HG02885 (cell line): Measurements from ENCODE around the gene RNF169.

Experiments used
- ATAC-seq: cut with Tn5 transposase; IDR thresholded peaks from one replicate; pipeline ENCODE4 v1.9.1; 2021; ENCODE audit warnings: mild to moderate bottlenecking; ENCODE audit not compliant: unreplicated experiment, poor library complexity

The RNF169 gene, protein sequence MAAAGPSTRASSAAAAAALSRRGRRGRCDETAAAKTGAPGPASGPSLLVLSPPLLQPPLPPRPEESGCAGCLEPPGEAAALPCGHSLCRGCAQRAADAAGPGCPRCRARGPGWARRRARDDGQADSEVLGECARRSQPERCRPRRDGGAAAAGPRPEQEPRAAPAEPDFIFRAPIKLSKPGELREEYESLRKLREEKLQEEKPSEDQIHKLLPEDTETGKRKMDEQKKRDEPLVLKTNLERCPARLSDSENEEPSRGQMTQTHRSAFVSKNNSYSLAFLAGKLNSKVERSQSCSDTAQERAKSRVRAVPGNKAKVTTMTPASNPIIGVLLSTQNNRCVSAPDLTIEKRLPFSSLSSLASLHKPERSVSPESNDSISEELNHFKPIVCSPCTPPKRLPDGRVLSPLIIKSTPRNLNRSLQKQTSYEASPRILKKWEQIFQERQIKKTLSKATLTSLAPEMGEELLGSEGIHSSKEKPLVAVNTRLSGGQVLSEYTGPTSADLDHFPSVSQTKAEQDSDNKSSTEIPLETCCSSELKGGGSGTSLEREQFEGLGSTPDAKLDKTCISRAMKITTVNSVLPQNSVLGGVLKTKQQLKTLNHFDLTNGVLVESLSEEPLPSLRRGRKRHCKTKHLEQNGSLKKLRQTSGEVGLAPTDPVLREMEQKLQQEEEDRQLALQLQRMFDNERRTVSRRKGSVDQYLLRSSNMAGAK

DNA sequence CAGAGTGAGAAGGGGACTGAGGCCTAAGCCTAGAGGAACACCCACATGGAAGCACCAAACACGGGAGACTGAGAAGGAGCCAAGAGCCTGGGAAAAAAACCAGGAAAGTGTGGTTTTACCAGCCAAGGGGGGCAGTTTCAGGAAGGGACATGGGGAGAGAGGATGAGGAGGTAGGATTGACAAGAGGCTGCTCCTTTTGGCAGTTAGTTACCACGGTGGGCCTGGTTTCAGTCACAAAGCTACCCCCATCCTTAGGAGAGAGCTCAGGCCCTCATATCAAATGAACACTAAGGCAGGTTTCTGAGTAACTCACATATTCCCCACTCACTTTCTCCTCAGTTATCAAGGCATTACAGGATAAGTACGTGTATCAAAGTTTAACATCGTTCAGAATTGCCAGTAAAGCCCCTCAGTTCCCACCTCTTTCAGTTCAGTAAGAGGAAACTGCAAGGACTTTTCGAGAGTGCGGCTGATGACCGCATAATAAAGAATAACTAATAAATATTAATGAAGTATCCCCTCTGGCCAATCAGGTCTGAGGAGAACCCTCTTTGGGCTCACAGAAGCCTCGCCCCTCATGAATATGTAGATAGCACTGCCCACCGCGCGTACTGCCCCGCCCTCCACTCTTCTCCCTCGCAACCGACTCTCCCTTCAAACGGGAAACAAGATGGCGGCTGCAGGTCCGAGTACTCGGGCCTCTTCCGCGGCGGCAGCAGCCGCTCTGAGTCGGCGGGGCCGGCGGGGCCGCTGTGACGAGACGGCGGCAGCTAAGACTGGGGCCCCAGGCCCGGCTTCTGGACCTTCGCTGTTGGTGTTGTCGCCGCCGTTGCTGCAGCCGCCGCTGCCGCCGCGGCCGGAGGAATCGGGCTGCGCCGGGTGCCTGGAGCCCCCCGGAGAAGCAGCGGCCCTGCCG lies at the start of gene RNF169:
Gene RNF169, plus strand, starts transcription at position 639 of the 916 bp plus-strand sequence. Its CDS starts 32 bp downstream, at position 671.
- peak; percentile 97 for ATAC-seq

DNA sequence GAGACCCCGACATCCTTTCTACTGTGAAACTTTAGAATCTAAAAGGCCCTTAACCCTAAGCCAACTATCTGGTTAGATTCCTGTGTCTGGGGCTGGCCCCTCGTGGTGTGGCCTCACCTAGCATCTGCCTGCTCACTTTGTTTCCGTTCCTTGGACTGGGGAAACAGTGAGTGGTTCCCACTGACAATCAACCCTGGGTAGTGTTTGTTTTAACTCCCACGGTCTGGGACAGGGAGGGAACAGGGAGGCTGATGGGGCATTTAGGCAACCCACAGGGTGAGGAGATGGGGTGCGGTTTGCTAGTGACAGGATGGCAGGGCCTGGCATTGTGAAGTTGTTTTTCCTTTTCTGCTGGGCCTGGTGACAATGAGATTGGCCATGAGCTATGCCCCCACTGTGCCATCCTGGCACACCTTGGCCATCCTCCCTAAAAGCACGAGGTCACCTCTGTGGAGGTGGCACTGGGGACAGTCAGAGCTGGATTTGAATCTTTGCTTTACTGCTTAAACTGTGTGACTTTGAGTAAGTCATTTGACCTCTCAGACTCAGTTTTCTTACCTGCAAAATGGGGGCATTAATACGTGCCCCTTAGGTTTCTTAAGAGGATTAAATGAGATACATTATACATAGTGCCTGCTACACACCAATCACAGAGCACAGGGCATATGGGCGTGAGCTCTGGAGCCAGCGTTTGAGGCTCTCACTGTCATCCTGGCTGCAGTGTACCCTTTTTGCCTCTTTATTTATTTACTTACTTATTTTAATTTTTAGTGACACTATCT lies 48.8 kb upstream of the RNF169 start:
- no peak for ATAC-seq

GRCh38 chr11:74701351-74701750 lies 47.3 kb upstream of the RNF169 start:
- no peak for ATAC-seq

DNA sequence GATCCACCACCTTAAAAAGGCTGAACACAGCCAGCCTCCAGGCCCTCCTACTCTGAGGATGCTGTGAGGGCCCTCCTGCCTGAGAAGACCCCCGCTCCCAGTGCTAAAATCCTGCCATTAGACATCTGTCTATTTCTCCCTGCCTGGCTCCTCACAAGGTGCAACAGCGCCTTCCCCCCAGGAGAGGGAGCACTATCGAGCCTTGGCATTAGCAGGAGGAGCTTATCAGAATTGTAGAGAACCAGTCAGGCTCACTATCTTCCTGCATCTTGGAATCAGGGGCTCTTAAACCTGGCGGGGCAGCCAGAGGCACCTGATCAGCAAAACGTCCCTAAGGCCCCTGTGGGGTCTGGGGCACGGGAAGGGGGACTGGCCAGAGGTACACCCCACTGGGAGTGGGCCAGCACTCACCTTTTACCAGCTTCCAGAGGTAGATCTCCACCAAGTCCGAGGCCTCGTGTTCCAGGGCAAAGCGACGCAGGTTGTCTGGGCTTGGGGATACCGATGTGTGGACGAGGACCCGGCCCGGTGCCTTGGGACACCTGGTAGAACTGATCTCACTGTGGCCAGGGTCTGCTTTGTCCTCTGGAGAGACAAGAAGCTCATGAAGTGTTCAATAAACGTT lies 46.2 kb upstream of the RNF169 start:
- ATAC-seq: peak; percentile 62

DNA sequence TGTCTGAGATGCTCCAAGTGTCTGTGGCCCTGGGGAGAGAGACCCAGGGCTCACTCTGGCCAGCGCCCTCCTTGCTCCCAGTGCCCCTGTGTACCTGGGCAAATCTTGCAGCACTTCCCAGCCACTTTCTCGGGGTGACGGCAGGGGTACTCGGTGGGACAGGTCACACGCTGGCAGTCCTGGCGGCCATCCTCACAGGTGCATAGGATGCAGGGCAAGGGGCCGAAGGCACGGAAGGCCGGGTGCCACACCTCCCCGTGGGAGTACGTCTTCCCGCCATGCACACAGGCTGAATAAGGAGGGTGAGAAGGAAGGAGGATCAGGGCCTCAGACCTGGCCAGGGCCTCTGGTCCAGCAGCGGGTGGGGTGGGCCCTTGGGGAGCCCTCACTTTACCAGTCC lies 45.4 kb upstream of the RNF169 start:
- no peak for ATAC-seq

DNA sequence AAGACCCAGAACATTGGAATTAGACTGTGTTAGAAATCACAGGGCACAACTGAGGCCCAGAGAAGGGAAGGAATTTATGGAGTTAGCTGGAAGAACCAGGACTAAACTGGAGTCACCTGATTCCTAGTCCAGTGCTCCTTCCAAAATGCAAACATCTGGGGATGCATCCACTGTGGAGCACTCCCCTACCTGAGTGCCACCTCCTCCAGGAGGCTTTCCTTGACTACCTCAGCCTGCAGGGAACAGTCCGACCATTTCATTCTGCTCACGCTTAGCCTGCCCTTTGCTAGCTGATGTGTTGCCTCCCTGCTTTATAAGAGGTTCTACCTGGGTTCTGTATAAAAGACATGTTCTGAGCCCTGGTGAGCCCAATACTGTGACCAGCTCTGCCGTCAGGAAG lies 41.5 kb upstream of the RNF169 start:
- no peak for ATAC-seq

DNA sequence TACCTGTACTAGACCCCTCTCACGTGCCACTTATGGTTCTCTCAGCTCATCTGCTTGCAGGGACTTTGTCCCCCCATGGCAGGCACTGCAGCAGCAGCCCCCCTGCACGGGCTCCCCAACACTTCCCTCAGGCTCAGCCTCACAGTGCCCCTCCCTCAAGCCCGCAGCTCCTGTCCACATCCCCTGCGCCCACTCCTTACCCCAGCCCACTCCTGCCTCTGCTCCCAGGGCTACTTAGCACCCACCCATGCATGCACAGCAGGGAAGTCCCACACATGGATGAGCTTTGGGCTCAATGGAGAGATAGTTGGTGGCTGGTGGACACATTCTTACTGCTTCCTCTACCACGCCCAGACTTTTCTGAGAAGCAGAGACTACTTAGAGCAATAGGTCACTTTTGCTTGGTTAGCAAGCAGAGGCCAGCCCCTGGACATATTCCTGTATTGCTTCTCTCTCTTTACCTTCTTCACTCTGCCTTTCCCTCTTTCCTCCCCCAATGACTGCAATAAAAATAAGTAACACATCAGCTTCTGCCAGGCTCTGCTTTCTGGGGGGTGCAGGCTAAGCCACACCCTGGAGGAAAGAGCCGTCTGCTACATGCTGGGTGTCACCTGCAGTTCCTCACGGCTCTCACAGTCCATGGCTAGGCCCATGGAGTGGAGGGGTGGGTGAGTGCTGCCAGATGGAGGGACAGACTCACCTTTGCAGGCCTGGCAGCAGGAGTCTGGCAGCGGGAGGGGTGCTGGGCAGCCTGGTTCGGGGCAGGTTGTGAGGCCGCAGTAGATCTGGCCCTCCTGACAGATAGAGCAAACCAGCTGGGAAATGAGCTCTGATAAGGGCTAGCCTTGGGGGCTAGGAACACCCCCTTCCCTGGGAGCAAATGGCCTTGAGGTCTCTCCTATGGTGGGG lies 40.8 kb upstream of the RNF169 start:
- no peak for ATAC-seq

DNA sequence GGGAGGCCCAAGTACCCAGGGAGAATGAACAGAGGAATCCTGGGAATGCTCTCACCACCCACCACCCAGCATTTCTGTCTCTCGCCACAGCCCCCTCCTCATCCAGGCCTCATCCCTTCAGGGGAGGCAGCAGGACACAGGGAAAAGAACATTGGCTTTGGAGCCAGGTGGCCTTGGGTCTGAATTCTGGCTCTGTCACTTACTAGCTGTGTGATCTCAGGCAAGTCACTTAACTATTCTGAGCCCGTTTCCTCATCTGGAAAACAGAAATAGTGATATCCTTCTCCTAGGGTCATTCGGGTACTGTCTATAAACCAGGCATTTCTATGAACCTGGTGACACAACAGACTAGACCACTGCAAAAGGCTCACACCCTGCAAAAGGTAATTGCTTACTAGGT lies 39.5 kb upstream of the RNF169 start:
- no peak for ATAC-seq

DNA sequence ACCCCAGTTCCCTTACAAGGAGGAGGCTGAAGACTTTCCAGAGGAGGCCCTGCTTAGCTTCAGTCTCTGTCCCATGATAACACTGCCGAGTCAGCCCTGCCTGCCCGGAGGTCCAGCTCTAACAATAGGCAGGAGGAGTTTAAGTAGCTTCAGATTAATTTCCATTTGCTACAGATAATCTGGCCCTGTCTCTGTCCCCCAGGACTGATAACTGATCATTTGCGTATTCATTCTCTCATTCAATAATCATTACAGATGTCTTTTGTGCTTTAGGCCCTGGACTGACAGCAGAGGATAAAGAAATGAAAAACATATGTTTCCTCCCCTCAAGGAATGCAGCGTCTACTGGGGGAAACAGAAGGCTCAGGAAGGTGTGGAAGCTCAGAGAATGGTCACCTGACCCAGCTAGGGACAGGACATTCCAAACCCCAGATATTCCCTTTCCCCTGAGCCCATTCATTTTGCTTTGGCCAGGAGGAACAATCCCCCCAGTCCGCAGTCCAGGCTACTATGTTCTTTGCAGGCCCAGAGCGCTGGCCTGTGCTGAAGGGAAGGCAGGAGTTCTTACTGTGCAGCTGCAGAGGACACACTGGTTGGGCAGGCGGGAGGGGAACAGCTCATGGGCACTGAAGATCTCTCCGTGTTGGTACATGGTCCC lies 38.2 kb upstream of the RNF169 start:
- ATAC-seq: no peak

DNA sequence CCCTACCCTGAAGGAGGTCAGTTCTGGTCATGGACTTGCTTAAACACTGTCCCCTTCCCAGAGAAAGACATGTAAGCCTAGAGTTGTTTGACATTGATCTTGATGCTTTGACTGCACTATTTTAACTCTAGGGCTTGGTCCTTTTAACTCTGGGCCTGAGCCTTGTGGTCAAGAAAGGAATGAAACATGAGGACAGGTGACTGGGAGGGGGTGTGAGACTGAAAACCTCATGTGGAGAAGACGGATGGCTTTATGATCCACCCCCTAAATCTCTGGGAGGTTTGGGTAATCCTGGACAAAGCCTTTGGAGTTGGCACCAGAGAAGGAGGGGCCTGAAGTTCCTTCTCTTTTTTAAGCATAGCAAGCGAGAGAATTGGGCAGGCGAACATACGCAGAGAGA lies 35.0 kb upstream of the RNF169 start:
- ATAC-seq: no peak

DNA sequence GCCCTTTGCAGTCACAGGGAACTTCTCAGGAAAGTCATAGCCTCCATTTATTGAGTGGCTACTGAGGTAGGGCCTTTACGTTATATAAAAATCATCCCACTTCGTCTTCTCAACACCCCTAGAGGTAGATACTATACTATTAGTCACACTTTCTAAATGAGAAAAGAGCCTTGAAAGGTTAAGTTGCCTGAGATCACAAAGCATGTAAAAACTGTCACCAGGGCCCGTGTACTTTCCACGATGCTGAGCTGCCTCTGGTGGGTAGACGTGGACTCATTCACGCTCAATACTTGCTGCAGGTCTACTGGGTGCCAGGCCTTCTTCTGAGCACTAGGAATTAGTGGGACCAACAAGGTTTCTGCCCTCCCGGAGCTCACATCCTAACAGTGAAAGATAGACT lies 33.7 kb upstream of the RNF169 start:
- no peak for ATAC-seq

- ATAC-seq: no peak
Measured at GRCh38 chr11:74717221-74717969, 31.3 kb upstream of the RNF169 start.

DNA sequence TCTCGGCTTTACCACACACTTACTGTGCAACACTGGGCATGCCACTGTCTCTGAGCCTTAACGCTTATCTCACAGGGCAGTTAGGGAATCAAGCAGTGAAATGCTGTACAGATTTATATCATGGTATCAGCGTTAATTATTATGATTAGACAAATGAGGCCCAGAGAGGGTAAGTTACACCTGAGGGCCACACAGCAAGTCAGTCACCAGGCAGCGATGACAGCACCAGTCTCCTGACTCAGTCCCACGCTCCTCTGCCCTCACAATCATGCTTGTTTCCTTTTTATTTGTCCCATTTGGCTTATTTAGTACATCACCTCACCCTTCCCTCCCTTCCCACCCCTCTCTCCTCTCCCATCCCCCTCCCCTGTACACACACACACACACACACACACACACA lies 29.6 kb upstream of the RNF169 start:
- no peak for ATAC-seq

GRCh38 chr11:74720596-74721478 lies 27.8 kb upstream of the RNF169 start:
- no peak for ATAC-seq

DNA sequence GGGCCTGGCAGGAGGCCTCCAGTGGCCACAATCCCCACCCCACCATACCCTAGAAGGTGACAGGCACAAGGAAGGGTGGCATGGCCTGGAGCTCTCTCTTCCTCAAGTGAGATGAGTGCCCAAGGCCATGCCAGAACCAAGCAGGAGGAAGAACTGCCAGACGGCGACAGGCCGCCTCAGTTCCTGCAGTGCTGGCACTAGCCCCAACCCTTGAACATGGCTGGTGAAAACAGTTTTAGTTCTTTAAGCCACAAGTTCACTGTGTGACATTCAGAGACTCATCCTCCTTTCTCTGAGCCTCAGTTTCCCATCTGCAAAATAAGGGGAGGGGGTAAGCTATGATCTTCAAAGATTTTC lies 27.2 kb upstream of the RNF169 start:
- ATAC-seq: no peak

GRCh38 chr11:74723511-74723910 lies 25.1 kb upstream of the RNF169 start:
- no peak for ATAC-seq
